Retinal pigment epithelial cell (primary cell): ENCODE data around the gene DCC.
"Not testable (repeated sequence)": the region's sequence is repeated elsewhere in the genome, so short reads cannot be mapped to it uniquely, and the experiment has no call there.

Experiments
- DNase-seq: peaks from one replicate; pipeline ENCODE4 v3.0.0-alpha.2; 2010; ENCODE audit warnings: low read depth
- H3K4me3 ChIP-seq: 2 replicates; pipeline ENCODE4 v1.5.1; 2011; ENCODE audit warnings: mild to moderate bottlenecking, low read length, control low read depth, moderate library complexity
- CTCF ChIP-seq: conservative IDR thresholded peaks from 2 replicates; pipeline ENCODE4 v1.5.1; 2011; ENCODE audit warnings: low read depth, low read length, control low read depth, inconsistent platforms

Gene DCC

GRCh38 chr18:53458944-53459580, 1119.1 kb downstream of the DCC start:
- no peak overlapping the region for H3K4me3 ChIP-seq
- no peak for TF ChIP-seq CTCF
- DNase-seq, result no peak

- H3K4me3 ChIP-seq, result no peak overlapping the region
- no peak for TF ChIP-seq CTCF
- no peak for DNase-seq
Measured at GRCh38 chr18:53467756-53468155, 1127.8 kb downstream of the DCC start.

GRCh38 chr18:53468173-53468572, 1128.2 kb downstream of the DCC start:
- not testable (repeated sequence) for DNase-seq, H3K4me3 ChIP-seq

- DNase-seq, result no peak
- TF ChIP-seq CTCF, result no peak
Measured at GRCh38 chr18:53472546-53472945, 1132.5 kb downstream of the DCC start.

GRCh38 chr18:53478155-53478554, 1138.2 kb downstream of the DCC start:
- no peak for TF ChIP-seq CTCF
- H3K4me3 ChIP-seq, result no peak overlapping the region
- no peak for DNase-seq

More at GRCh38 chr18:53472546-53472945, 1132.5 kb downstream of the DCC start:
- H3K4me3 ChIP-seq, result no peak overlapping the region

GRCh38 chr18:53486296-53486695, 1146.3 kb downstream of the DCC start:
- no peak for DNase-seq
- no peak overlapping the region for H3K4me3 ChIP-seq
- no peak for TF ChIP-seq CTCF

GRCh38 chr18:53489266-53489665, 1149.3 kb downstream of the DCC start:
- H3K4me3 ChIP-seq, result no peak overlapping the region
- peak; percentile 11 for DNase-seq
- no peak for TF ChIP-seq CTCF

GRCh38 chr18:53490019-53490418, 1150.0 kb downstream of the DCC start:
- no peak for DNase-seq
- no peak for TF ChIP-seq CTCF
- no peak overlapping the region for H3K4me3 ChIP-seq
